Endodermal cell (in vitro differentiated cells): ENCODE results near the gene HNRNPUL1. TPM values are rescaled to one million over a fixed set of nuclear protein-coding genes. Genes with fewer than 3 reads are reported as not detected.

ENCODE experiments used
- DNase-seq: peaks from one replicate; pipeline ENCODE4 v3.0.0-alpha.2; 2017
- H3K27ac ChIP-seq: 2 replicates; pipeline ENCODE4 v1.5.1; 2013; ENCODE audit warnings: mild to moderate bottlenecking, low read depth, low read length, moderate library complexity
- H3K27me3 ChIP-seq: 2 replicates; pipeline ENCODE4 v1.6.1; 2013; ENCODE audit warnings: mild to moderate bottlenecking, low read length, moderate library complexity; ENCODE audit not compliant: insufficient read depth, control insufficient read depth, poor library complexity, severe bottlenecking
- H3K36me3 ChIP-seq: 2 replicates; pipeline ENCODE4 v1.7.0; 2013; ENCODE audit warnings: mild to moderate bottlenecking, low read length, moderate library complexity; ENCODE audit not compliant: control insufficient read depth, insufficient read depth
- H3K4me1 ChIP-seq: one replicate; pipeline ENCODE4 v1.7.0; 2013; ENCODE audit warnings: low read length; ENCODE audit not compliant: control insufficient read depth, insufficient read depth
- H3K4me3 ChIP-seq: 2 replicates; pipeline ENCODE4 v1.5.1; 2013; ENCODE audit warnings: mild to moderate bottlenecking, low read length, moderate library complexity
- H3K9ac ChIP-seq: 2 replicates; pipeline ENCODE4 v1.6.1; 2013; ENCODE audit warnings: mild to moderate bottlenecking, low read length, moderate library complexity; ENCODE audit not compliant: poor library complexity, severe bottlenecking; ENCODE audit errors: extremely low read depth
- H3K9me3 ChIP-seq: 2 replicates; pipeline ENCODE4 v1.6.1; 2013; ENCODE audit warnings: mild to moderate bottlenecking, low read length, moderate library complexity; ENCODE audit not compliant: control insufficient read depth
- H3K27ac Mint-ChIP-seq: 2 replicates; pipeline ENCODE4 v1.8.0; 2020; ENCODE audit warnings: mixed read lengths
- H3K27me3 Mint-ChIP-seq: 2 replicates; pipeline ENCODE4 v1.8.0; 2021; ENCODE audit warnings: mild to moderate bottlenecking, mixed read lengths; ENCODE audit not compliant: insufficient read depth
- H3K36me3 Mint-ChIP-seq: 2 replicates; pipeline ENCODE4 v1.8.0; 2020; ENCODE audit warnings: low read depth, mixed read lengths
- H3K4me1 Mint-ChIP-seq: 2 replicates; pipeline ENCODE4 v1.8.0; 2020; ENCODE audit warnings: mixed read lengths
- H3K4me3 Mint-ChIP-seq: 2 replicates; pipeline ENCODE4 v1.8.0; 2020; ENCODE audit warnings: mild to moderate bottlenecking, moderate library complexity, mixed read lengths
- H3K9me3 Mint-ChIP-seq: 2 replicates; pipeline ENCODE4 v1.8.0; 2020; ENCODE audit warnings: mild to moderate bottlenecking, mixed read lengths
- WGBS, 2 experiments: methylation state at CpG; one replicate each; pipeline versions ENCODE4 v1.1.5 to v1.1.7; 2013; ENCODE audit warnings: missing lambda C conversion rate in 2 of 2, mixed read lengths in 1 of 2; ENCODE audit not compliant: insufficient coverage in 1 of 2, insufficient read length in 1 of 2; 5-methylcytosine and 5-hydroxymethylcytosine counted together
- total RNA-seq, 2 donors: library from RNA; stranded (reverse); fragmentation: NEBNext Ultra II Directional in 1 of 2; extraction: Animal tissue kit (Norgen Biotek cat#: 25700) in 1 of 2; gene quantifications; 2 replicates in 1 of 2; 3 replicates in 1 of 2; pipeline ENCODE4 v1.2.1, GENCODE V29; 2021
- TF ChIP-seq, protein P1 (sequence below): fragments of 200-600 bp; sonication (generic); conservative IDR thresholded peaks from 2 replicates; pipeline ENCODE4 v1.5.0; 2021; ENCODE audit warnings: antibody characterized with exemption, mild to moderate bottlenecking

The HNRNPUL1 gene
- total RNA-seq, 2 donors from 2014 or later: 211 to 225 TPM

DNA sequence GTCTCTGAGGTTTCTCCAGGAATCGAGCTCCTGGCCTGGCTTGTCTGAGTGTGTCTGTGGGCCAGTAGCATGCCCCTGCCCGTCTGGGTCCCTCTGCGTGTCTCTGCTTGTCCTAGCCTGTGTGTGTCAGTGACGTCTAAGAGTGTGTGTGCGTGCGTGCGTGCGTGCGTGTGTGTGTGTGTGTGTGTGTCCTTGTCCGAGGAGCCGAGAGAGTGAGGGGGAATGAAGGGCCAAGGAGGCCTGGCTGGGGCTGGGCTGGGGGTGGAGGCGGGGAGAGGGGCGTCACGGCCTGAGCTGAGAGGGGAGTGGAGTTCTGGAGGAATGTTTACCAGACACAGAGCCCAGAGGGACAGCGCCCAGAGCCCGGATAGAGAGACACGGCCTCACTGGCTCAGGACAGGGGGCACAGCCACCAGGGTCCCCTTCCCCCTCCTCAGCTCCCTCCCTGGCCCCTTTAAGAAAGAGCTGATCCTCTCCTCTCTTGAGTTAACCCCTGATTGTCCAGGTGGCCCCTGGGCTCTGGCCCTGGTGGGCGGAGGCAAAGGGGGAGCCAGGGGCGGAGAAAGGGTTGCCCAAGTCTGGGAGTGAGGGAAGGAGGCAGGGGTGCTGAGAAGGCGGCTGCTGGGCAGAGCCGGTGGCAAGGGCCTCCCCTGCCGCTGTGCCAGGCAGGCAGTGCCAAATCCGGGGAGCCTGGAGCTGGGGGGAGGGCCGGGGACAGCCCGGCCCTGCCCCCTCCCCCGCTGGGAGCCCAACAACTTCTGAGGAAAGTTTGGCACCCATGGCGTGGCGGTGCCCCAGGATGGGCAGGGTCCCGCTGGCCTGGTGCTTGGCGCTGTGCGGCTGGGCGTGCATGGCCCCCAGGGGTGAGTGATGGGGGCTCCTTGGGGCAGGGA, 45.3 kb upstream of the HNRNPUL1 start, which contains the start of gene AXL:
Gene AXL, plus strand, starts transcription at position 609 of the 893 bp plus-strand sequence. Its CDS starts 170 bp downstream, at position 779.
- H3K4me1 ChIP-seq: no peaks in the 10 kb centered on the region
- TF ChIP-seq, protein P1, sequence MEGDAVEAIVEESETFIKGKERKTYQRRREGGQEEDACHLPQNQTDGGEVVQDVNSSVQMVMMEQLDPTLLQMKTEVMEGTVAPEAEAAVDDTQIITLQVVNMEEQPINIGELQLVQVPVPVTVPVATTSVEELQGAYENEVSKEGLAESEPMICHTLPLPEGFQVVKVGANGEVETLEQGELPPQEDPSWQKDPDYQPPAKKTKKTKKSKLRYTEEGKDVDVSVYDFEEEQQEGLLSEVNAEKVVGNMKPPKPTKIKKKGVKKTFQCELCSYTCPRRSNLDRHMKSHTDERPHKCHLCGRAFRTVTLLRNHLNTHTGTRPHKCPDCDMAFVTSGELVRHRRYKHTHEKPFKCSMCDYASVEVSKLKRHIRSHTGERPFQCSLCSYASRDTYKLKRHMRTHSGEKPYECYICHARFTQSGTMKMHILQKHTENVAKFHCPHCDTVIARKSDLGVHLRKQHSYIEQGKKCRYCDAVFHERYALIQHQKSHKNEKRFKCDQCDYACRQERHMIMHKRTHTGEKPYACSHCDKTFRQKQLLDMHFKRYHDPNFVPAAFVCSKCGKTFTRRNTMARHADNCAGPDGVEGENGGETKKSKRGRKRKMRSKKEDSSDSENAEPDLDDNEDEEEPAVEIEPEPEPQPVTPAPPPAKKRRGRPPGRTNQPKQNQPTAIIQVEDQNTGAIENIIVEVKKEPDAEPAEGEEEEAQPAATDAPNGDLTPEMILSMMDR: no peak
- H3K4me1 Mint-ChIP-seq: peaks cover 16% of the 10 kb centered on the region
- H3K27ac Mint-ChIP-seq: peak within 1 kb of the TSS; percentile 92
- no peaks in the 10 kb centered on the region for H3K36me3 ChIP-seq
- H3K27me3 Mint-ChIP-seq: peaks cover 22% of the 10 kb centered on the region
- 10 to 14% methylated on average over 7 to 32 of the region's 32 CpGs for WGBS, 2 experiments
- peak within 1 kb of the TSS; percentile 80 for H3K4me3 ChIP-seq
- H3K9ac ChIP-seq: peak within 1 kb of the TSS; percentile 54
- no peaks in the 10 kb centered on the region for H3K27me3 ChIP-seq
- H3K9me3 Mint-ChIP-seq: no peaks in the 10 kb centered on the region
- H3K9me3 ChIP-seq: no peaks in the 10 kb centered on the region
- peaks cover 7% of the 10 kb centered on the region for H3K36me3 Mint-ChIP-seq
- DNase-seq: peak; percentile 95
- H3K4me3 Mint-ChIP-seq: peak within 1 kb of the TSS; percentile 72
- H3K27ac ChIP-seq: peak within 1 kb of the TSS; percentile 29

DNA sequence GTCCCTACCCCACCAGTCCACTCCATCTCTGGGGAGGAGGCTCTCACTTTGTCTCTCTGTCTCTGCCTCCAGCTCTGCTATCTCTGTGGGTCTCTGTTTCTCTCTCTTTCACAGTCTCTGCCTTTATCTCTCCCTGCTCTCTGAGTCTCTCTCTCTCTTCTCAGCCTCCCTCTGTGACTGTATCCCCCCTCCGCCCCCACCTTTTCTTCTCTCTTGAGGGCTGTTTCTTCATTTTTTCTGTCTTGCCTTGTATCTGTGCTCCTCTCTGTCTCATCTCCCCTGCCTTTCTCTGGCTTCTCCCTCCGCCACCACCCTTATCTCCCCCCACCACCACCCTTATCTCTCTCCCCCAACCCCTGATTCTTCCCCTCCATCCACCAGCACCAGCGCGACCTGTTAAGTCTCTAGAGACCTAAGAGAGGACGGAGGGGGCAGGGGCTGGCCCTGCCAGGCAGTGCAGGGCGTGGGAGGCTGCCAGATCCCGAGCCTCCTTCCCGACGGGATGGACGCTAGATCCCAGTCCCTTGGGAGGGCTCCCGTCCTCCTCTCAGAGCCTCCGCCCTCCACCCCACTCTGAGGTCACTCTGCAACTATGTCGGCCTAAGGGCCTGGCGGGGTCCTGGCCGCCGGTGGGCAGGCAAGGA, 44.1 kb upstream of the HNRNPUL1 start:
- Histone ChIP-seq H3K36me3 (no peaks in the 10 kb centered on the region), H3K4me1 (no peaks in the 10 kb centered on the region), H3K4me3 (peak overlapping the region; percentile 80), H3K9ac (no peak overlapping the region), H3K27ac (no peak overlapping the region), H3K9me3 (no peaks in the 10 kb centered on the region), H3K27me3 (no peaks in the 10 kb centered on the region)
- H3K36me3 Mint-ChIP-seq: peaks cover 7% of the 10 kb centered on the region
- TF ChIP-seq, protein P1: no peak
- H3K4me3 Mint-ChIP-seq: peak overlapping the region; percentile 72
- 37 to 40% methylated on average over 8 to 16 of the region's 16 CpGs for WGBS, 2 experiments
- no peaks in the 10 kb centered on the region for H3K9me3 Mint-ChIP-seq
- no peak overlapping the region for H3K27ac Mint-ChIP-seq
- H3K4me1 Mint-ChIP-seq: peaks cover 16% of the 10 kb centered on the region
- peak; percentile 67 for DNase-seq
- peaks cover 20% of the 10 kb centered on the region for H3K27me3 Mint-ChIP-seq

DNA sequence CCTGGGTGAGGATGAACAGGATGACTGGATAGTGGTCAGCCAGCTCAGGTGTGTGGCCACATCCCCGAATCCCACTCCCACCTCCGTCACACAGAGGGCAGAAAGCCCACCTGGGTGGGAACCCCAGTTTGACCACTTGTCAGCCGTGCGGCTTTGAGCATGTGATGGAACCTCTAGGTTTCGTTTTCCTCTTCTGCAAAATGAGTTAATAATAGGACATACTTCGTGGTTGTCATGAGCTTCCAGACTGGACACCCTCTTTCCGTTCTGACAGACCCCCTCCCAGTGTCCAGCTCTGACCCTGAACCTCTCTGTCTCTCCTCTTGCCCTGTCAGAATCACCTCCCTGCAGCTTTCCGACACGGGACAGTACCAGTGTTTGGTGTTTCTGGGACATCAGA, 43.4 kb upstream of the HNRNPUL1 start:
- Histone ChIP-seq H3K27me3 (no peaks in the 10 kb centered on the region), H3K4me3 (no peak overlapping the region), H3K9ac (no peak overlapping the region), H3K9me3 (no peaks in the 10 kb centered on the region), H3K27ac (no peak overlapping the region), H3K4me1 (no peaks in the 10 kb centered on the region), H3K36me3 (no peaks in the 10 kb centered on the region)
- no peak overlapping the region for H3K27ac Mint-ChIP-seq
- DNase-seq: no peak
- TF ChIP-seq, protein P1: no peak
- no peak overlapping the region for H3K4me3 Mint-ChIP-seq
- 92 to 94% methylated on average over 5 to 9 of the region's 9 CpGs for WGBS, 2 experiments
- H3K36me3 Mint-ChIP-seq: peaks cover 7% of the 10 kb centered on the region
- peaks cover 21% of the 10 kb centered on the region for H3K4me1 Mint-ChIP-seq
- peaks cover 23% of the 10 kb centered on the region for H3K27me3 Mint-ChIP-seq
- no peaks in the 10 kb centered on the region for H3K9me3 Mint-ChIP-seq
